GM19035 (cell line): ENCODE measurements around the gene CADM1.
"Not testable (repeated sequence)": the region's sequence is repeated elsewhere in the genome, so short reads cannot be mapped to it uniquely, and the experiment has no call there.

ENCODE experiments used
- ATAC-seq: cut with Tn5 transposase; IDR thresholded peaks from one replicate; pipeline ENCODE4 v1.9.1; 2021; ENCODE audit not compliant: unreplicated experiment

The CADM1 gene

GRCh38 chr11:115481528-115481927, 22.7 kb downstream of the CADM1 start:
- ATAC-seq = no peak

- no peak for ATAC-seq
Observed at GRCh38 chr11:115480611-115481010, 23.6 kb downstream of the CADM1 start.

DNA sequence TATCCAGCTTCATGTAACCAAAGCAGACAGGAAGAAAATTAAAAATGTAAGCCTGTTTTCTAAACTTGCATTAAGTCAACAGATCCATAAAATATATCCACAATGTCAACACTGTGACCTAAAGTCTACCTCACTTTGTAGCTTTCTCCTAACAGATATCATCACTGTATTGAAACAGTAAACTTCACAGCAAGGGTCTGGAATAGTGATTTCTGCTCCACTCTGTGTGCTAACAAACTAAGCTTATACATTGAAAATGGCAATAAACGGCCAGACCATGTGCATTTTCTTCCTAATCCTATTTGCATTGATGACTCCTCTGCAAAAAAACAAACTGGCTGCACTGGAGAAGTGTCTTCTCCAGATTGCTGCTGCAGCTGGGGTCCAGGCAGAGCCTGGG, 26.8 kb downstream of the CADM1 start:
- ATAC-seq = no peak

DNA sequence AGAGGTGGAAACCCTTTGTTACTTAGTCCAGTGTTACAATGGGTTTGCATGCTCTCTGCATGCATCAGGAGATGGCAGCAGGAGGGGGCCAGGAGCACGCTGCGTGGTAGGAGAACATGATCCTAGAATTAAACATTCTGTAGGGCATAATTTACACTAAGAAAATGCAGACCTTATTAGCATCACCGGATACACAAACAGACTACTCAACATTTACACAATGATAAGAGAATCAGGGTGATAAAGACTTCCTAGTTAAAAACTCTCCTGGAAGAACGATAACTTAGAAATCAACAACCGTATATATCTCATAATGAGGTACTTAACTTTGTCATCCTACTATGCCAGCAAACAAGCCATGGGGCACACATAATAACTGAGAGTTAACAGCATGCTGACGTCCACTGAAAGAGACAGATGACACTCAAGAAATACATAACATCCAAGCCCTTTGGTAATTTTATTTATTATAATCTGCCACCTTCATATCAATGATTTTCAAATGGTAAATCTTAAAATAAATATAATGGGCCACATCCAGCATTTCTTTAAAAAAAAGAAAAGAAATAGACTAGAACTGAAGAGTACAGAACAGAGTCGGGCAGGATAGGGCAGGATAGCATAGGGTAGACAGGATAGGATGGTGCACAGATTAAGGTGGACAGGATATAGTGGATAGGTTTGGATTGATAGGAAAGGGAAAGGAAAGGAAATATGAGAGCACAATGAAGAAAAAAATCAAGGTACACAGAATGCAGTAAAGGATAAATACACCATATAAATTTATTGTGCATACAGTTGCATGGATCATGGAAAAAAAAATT, 27.5 kb downstream of the CADM1 start:
- ATAC-seq = no peak

GRCh38 chr11:115475564-115475963, 28.7 kb downstream of the CADM1 start:
- no peak for ATAC-seq

GRCh38 chr11:115474306-115474705, 29.9 kb downstream of the CADM1 start:
- not testable (repeated sequence) for ATAC-seq

DNA sequence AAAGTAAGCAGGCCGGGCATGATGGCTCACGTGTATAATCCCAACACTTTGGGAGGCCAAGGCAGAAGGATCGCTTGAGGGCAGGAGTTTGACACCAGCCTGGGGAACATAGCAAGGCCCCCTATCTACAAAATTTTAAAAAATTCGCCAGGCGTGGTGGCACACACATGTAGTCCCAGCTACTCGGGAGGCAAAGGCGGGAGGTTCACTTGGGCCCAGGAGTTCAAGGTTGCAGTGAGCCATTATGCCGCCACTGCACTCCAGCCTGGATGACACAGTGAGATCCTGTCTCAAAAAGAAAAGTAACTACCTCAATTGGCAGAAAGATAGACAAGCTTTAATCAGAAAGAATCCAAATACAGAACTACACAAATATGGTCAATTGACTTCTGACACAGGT, 31.0 kb downstream of the CADM1 start:
- ATAC-seq = no peak

GRCh38 chr11:115471367-115471766, 32.8 kb downstream of the CADM1 start:
- peak; percentile 67 for ATAC-seq

GRCh38 chr11:115470928-115471327, 33.3 kb downstream of the CADM1 start:
- peak; percentile 10 for ATAC-seq

- no peak for ATAC-seq
Observed at GRCh38 chr11:115469361-115469760, 34.9 kb downstream of the CADM1 start.

DNA sequence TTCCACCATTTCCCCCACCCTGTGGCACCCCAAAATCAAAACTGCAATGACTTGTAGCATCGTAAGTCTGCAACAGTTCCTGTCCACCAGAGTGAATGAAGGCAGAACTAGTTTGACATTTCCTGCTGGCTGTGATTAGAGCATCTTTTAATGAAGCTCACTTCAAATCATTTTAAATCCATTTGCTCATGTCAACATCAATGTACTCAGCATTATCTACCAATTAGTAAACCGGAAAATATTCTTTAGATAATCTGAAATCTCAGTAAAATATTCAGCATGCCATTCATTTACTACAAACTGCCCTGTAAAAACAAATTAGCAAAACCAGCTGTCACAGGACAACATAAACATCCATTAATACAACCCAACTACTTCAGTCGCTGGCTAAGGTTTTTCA, 38.1 kb downstream of the CADM1 start:
- ATAC-seq = no peak

GRCh38 chr11:115464269-115464668, 39.9 kb downstream of the CADM1 start:
- no peak for ATAC-seq

DNA sequence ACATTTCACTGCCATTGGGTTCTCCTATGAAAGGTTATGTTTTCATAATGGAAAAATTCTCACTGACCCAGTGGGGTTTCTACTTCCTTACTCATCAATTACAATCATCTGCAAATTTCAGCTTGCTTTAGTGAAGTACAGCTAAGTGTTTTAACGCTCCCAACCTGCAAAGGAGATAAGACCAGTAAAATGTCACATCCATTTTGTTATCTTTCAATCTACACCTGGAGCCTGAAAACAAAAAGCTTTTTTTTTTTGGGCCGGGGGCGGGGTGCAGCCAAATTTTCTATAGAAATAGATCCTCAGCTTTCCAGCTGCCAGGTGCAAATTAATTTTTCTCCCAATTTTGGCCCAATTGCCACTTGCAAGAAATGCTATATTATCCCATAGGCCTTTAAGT, 40.6 kb downstream of the CADM1 start:
- no peak for ATAC-seq

GRCh38 chr11:115462757-115463156, 41.5 kb downstream of the CADM1 start:
- ATAC-seq = no peak

- no peak for ATAC-seq
Observed at GRCh38 chr11:115462004-115462541, 42.1 kb downstream of the CADM1 start.

- ATAC-seq = no peak
Observed at GRCh38 chr11:115460512-115460911, 43.7 kb downstream of the CADM1 start.

- ATAC-seq = no peak
Observed at GRCh38 chr11:115459563-115459962, 44.7 kb downstream of the CADM1 start.

- no peak for ATAC-seq
Observed at GRCh38 chr11:115458877-115459276, 45.3 kb downstream of the CADM1 start.

DNA sequence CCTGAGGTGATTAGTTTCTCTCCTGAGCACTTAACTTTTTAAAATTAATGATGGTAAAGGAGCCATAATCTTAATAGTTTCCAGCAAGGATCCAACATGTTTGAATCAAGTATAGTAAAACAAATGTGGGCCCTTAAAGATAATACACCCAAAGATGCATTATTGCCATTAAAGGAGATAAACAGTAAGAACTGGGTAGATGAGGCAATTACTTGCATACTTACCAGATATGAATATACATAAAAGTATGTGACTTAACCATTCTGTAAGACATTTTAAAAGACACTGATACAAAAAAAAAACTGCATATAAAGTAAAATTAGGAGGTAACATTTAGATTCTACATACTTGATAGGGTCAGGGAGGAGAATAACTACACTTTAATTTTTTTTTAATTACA, 48.2 kb downstream of the CADM1 start:
- ATAC-seq = no peak

- ATAC-seq = no peak
Observed at GRCh38 chr11:115455613-115456012, 48.6 kb downstream of the CADM1 start.

DNA sequence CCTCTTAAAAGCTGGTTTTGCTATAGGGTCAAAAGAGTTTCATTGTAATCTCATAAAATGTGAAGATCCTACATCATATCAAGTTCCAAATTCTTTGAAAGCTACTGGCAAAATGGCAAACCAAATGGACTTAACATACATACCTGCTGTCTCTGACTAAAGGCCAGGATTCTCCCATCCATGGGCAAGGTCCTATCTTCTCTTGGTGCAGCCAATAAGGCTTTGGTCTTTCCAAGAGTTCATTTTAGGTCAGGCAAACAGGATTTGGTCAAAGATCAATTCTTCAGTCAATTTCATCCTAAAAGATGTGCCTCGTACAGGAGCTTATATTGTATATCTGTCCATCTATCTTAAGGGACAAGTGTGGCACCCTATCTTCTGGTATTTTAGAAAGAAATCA, 49.7 kb downstream of the CADM1 start:
- no peak for ATAC-seq

GRCh38 chr11:115453693-115454490, 50.3 kb downstream of the CADM1 start:
- no peak for ATAC-seq
